ENCODE measurements around the gene ENTHD1.

Gene ENTHD1

GRCh38 chr22:39712081-39712480, 181.5 kb downstream of the ENTHD1 start:
- no peak overlapping the region for H3K27ac ChIP-seq (ENCODE audit: low read depth, low read length)
- no peak overlapping the region for H3K4me3 ChIP-seq (ENCODE audit: low read length)
- H3K9me3 ChIP-seq (ENCODE audit: insufficient read depth, low read depth, low read length): no peaks in the 10 kb centered on the region
- H3K4me1 ChIP-seq (ENCODE audit: insufficient read depth, low read length): 0 out of 2 replicates have a peak, but pooled peaks cover 3% of the 10 kb centered on the region
- 96% methylated on average over 1 of the region's 1 CpG for WGBS
- peaks cover 3% of the 10 kb centered on the region; the same call in 1 of the 2 replicates for H3K27me3 ChIP-seq (ENCODE audit: insufficient read depth, low read length)
- H3K36me3 ChIP-seq (ENCODE audit: insufficient read depth, low read length): no peaks in the 10 kb centered on the region
- H3K9ac ChIP-seq (ENCODE audit: low read depth, low read length): no peak overlapping the region

DNA sequence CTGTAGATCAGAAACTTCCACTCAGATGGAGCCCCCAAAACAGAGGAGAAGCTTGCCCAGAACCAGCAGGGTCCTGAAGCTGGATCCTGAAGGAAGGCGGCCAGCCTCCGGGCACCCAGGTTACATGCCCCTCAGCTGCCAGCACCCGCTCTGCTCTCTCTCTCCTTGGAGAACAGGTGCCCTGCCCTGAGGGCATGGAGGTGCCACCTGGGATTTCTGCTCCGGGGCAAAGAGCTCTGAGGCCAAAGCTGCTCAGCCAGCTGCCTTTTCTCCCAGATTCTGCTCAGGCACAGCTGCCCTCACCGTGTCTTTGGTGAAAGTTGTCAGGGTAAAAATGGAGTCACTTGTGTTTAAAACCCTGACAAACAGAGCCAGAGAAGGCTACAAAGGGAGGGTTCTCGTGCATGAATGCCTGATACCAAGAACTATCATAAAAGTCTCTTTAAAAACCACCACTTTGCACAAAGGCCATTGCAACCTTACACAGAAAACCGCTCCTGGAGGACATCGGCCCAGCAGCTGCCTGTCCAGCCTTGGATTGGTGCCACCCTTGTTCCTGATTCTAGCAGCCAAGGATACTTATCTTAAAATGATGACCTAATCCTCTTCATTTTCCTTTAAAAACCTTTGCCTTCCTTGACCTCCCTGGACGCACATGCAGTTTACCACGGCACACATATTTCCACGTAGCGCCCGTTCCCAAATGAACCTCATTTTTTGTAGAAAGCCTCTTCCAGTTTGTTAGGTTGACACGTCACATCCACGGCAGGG, 183.0 kb downstream of the ENTHD1 start:
- Histone ChIP-seq H3K4me1 (ENCODE audit: insufficient read depth, low read length) (0 out of 2 replicates have a peak, but pooled peaks cover 3% of the 10 kb centered on the region), H3K9ac (ENCODE audit: low read depth, low read length) (no peak overlapping the region), H3K27me3 (ENCODE audit: insufficient read depth, low read length) (peaks cover 3% of the 10 kb centered on the region; the same call in 1 of the 2 replicates), H3K9me3 (ENCODE audit: insufficient read depth, low read depth, low read length) (no peaks in the 10 kb centered on the region), H3K36me3 (ENCODE audit: insufficient read depth, low read length) (no peaks in the 10 kb centered on the region), H3K4me3 (ENCODE audit: low read length) (no peak overlapping the region), H3K27ac (ENCODE audit: low read depth, low read length) (no peak overlapping the region)
- 92% methylated on average over 15 of the region's 15 CpGs for WGBS

- H3K36me3 ChIP-seq (ENCODE audit: insufficient read depth, low read length): no peaks in the 10 kb centered on the region
- H3K9me3 ChIP-seq (ENCODE audit: insufficient read depth, low read depth, low read length): no peaks in the 10 kb centered on the region
- peaks cover 3% of the 10 kb centered on the region; the same call in 1 of the 2 replicates for H3K27me3 ChIP-seq (ENCODE audit: insufficient read depth, low read length)
- no peak overlapping the region for H3K4me3 ChIP-seq (ENCODE audit: low read length)
- WGBS: 92% methylated on average over 4 of the region's 5 CpGs
- no peak overlapping the region for H3K27ac ChIP-seq (ENCODE audit: low read depth, low read length)
- no peaks in the 10 kb centered on the region for H3K4me1 ChIP-seq (ENCODE audit: insufficient read depth, low read length)
- H3K9ac ChIP-seq (ENCODE audit: low read depth, low read length): no peak overlapping the region
Measured at GRCh38 chr22:39707816-39708215, 185.7 kb downstream of the ENTHD1 start.

GRCh38 chr22:39707351-39707750, 186.2 kb downstream of the ENTHD1 start:
- Histone ChIP-seq H3K27ac (ENCODE audit: low read depth, low read length) (no peak overlapping the region), H3K36me3 (ENCODE audit: insufficient read depth, low read length) (no peaks in the 10 kb centered on the region), H3K27me3 (ENCODE audit: insufficient read depth, low read length) (peaks cover 3% of the 10 kb centered on the region; the same call in 1 of the 2 replicates), H3K4me1 (ENCODE audit: insufficient read depth, low read length) (no peaks in the 10 kb centered on the region), H3K9ac (ENCODE audit: low read depth, low read length) (no peak overlapping the region), H3K9me3 (ENCODE audit: insufficient read depth, low read depth, low read length) (no peaks in the 10 kb centered on the region), H3K4me3 (ENCODE audit: low read length) (no peak overlapping the region)
- WGBS: 83% methylated on average over 5 of the region's 5 CpGs

- Histone ChIP-seq H3K4me3 (ENCODE audit: low read length) (no peak overlapping the region), H3K27me3 (ENCODE audit: insufficient read depth, low read length) (peaks cover under 1% of the 10 kb centered on the region; the same call in 1 of the 2 replicates), H3K36me3 (ENCODE audit: insufficient read depth, low read length) (no peaks in the 10 kb centered on the region), H3K9ac (ENCODE audit: low read depth, low read length) (no peak overlapping the region), H3K9me3 (ENCODE audit: insufficient read depth, low read depth, low read length) (no peaks in the 10 kb centered on the region), H3K4me1 (ENCODE audit: insufficient read depth, low read length) (no peaks in the 10 kb centered on the region), H3K27ac (ENCODE audit: low read depth, low read length) (no peak overlapping the region)
- 70% methylated on average over 27 of the region's 27 CpGs for WGBS
Measured at GRCh38 chr22:39706376-39707140, 187.0 kb downstream of the ENTHD1 start.

- WGBS: 95% methylated on average over 12 of the region's 12 CpGs
- no peaks in the 10 kb centered on the region for H3K36me3 ChIP-seq (ENCODE audit: insufficient read depth, low read length)
- no peak overlapping the region for H3K9ac ChIP-seq (ENCODE audit: low read depth, low read length)
Measured at GRCh38 chr22:39705386-39705785, 188.2 kb downstream of the ENTHD1 start.

GRCh38 chr22:39703928-39704639, 189.5 kb downstream of the ENTHD1 start:
- no peaks in the 10 kb centered on the region for H3K4me1 ChIP-seq (ENCODE audit: insufficient read depth, low read length)
- no peaks in the 10 kb centered on the region for H3K27me3 ChIP-seq (ENCODE audit: insufficient read depth, low read length)
- no peaks in the 10 kb centered on the region for H3K9me3 ChIP-seq (ENCODE audit: insufficient read depth, low read depth, low read length)
- H3K27ac ChIP-seq (ENCODE audit: low read depth, low read length): no peak overlapping the region
- H3K9ac ChIP-seq (ENCODE audit: low read depth, low read length): no peak overlapping the region
- H3K36me3 ChIP-seq (ENCODE audit: insufficient read depth, low read length): no peaks in the 10 kb centered on the region
- H3K4me3 ChIP-seq (ENCODE audit: low read length): no peak overlapping the region
- 86% methylated on average over 17 of the region's 17 CpGs for WGBS

More at GRCh38 chr22:39705386-39705785, 188.2 kb downstream of the ENTHD1 start:
- H3K4me1 ChIP-seq (ENCODE audit: insufficient read depth, low read length): no peaks in the 10 kb centered on the region
- no peaks in the 10 kb centered on the region for H3K27me3 ChIP-seq (ENCODE audit: insufficient read depth, low read length)
- no peak overlapping the region for H3K27ac ChIP-seq (ENCODE audit: low read depth, low read length)
- no peaks in the 10 kb centered on the region for H3K9me3 ChIP-seq (ENCODE audit: insufficient read depth, low read depth, low read length)
- no peak overlapping the region for H3K4me3 ChIP-seq (ENCODE audit: low read length)

DNA sequence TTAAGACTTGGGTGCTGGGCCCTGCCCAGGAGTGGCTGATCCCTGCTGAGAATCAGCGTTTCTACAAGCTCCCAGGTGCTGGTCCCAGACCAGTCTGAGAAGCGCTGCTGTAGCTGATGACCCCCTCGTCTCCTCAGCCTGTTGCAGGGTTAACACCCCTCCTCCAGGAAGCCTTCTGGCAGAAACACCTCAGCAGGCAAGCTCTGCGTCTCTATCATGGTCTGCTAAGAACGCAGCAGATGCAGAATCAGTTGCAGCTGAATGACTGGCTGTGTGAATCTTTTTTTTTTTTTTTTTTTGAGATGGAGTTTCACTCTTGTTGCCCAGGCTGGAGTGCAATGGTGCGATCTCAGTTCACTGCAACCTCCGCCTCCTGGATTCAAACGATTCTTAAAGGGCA, 190.5 kb downstream of the ENTHD1 start:
- Histone ChIP-seq H3K27me3 (ENCODE audit: insufficient read depth, low read length) (no peaks in the 10 kb centered on the region), H3K9me3 (ENCODE audit: insufficient read depth, low read depth, low read length) (no peaks in the 10 kb centered on the region), H3K9ac (ENCODE audit: low read depth, low read length) (no peak overlapping the region), H3K27ac (ENCODE audit: low read depth, low read length) (no peak overlapping the region), H3K4me3 (ENCODE audit: low read length) (no peak overlapping the region), H3K36me3 (ENCODE audit: insufficient read depth, low read length) (no peaks in the 10 kb centered on the region), H3K4me1 (ENCODE audit: insufficient read depth, low read length) (no peaks in the 10 kb centered on the region)
- 78% methylated on average over 8 of the region's 8 CpGs for WGBS

GRCh38 chr22:39700565-39700964, 193.0 kb downstream of the ENTHD1 start:
- WGBS: 97% methylated on average over 7 of the region's 7 CpGs

DNA sequence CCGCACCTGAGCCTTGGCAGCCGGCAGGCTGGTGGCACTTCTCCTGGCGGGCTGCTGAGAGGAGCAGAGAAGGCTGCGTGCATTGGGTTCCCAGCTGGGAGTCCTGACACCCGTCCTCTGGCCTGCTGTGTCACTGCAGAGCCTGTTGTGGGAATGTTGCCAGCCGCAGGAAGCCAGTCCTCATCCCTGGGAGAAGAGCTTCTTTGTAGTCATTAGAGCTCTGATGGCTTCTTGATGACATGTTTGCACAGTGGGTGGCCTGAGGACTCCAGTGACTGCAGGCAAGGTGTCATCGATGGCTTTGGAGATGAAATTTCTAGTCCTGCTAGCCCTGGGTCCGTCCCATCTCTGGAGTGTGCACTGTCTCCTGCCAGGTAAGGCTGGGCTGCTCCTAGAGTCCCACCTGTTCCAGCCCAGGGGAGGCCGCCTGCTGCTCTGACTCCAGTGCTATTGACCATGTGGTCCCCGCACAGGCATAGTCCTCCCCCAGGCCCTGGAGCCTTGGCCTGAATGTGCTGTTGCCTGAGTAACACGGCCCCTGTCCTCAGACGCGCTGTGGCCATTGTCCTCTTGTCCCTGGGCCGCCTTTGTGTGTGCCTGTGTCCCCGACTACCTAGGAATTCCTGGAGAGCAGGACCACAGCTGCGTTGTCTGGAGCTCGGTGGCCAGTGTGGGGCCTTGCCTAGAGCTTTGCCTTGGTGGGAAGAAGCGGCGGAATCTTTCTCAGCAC, 193.8 kb downstream of the ENTHD1 start:
- 89% methylated on average over 19 of the region's 19 CpGs for WGBS
- Histone ChIP-seq H3K4me1 (ENCODE audit: insufficient read depth, low read length) (no peaks in the 10 kb centered on the region), H3K27me3 (ENCODE audit: insufficient read depth, low read length) (no peaks in the 10 kb centered on the region), H3K9me3 (ENCODE audit: insufficient read depth, low read depth, low read length) (no peaks in the 10 kb centered on the region), H3K9ac (ENCODE audit: low read depth, low read length) (no peak overlapping the region), H3K4me3 (ENCODE audit: low read length) (no peak overlapping the region), H3K27ac (ENCODE audit: low read depth, low read length) (no peak overlapping the region), H3K36me3 (ENCODE audit: insufficient read depth, low read length) (no peaks in the 10 kb centered on the region)

More at GRCh38 chr22:39700565-39700964, 193.0 kb downstream of the ENTHD1 start:
- no peaks in the 10 kb centered on the region for H3K27me3 ChIP-seq (ENCODE audit: insufficient read depth, low read length)
- H3K9ac ChIP-seq (ENCODE audit: low read depth, low read length): no peak overlapping the region
- no peaks in the 10 kb centered on the region for H3K9me3 ChIP-seq (ENCODE audit: insufficient read depth, low read depth, low read length)
- H3K4me1 ChIP-seq (ENCODE audit: insufficient read depth, low read length): no peaks in the 10 kb centered on the region
- no peak overlapping the region for H3K27ac ChIP-seq (ENCODE audit: low read depth, low read length)
- no peak overlapping the region for H3K4me3 ChIP-seq (ENCODE audit: low read length)
- H3K36me3 ChIP-seq (ENCODE audit: insufficient read depth, low read length): no peaks in the 10 kb centered on the region
